HL-60 (cell line): ENCODE measurements around the gene RDH5.
A peak's percentile ranks its signal among the peaks of the same experiment; 100 is the strongest.

Experiments used
- DNase-seq, 2 experiments: peaks; one replicate each; pipeline ENCODE4 v3.0.0-alpha.2; 2010 to 2020; ENCODE audit warnings: low read depth in 1 of 2, low spot score in 1 of 2
- H3K27ac ChIP-seq: fragments of 250-450 bp; sonication (Bioruptor Pico); replicated peaks from 2 replicates; pipeline ENCODE4 v1.5.1; 2020; ENCODE audit warnings: mild to moderate bottlenecking, moderate library complexity
- H3K27me3 ChIP-seq: fragments of 250-450 bp; sonication (Bioruptor Pico); 2 replicates; pipeline ENCODE4 v1.5.1; 2021; ENCODE audit warnings: mild to moderate bottlenecking, moderate library complexity; ENCODE audit not compliant: insufficient read depth, poor library complexity, severe bottlenecking
- H3K4me3 ChIP-seq: replicated peaks from 2 replicates; pipeline ENCODE4 v1.5.1; 2011; ENCODE audit warnings: mild to moderate bottlenecking, control low read depth, low read length; ENCODE audit not compliant: insufficient read depth
- GABPA ChIP-seq: IDR thresholded peaks from 2 replicates; pipeline ENCODE4 v1.6.1; 2012; ENCODE audit warnings: low read depth
- POLR2AphosphoS5 ChIP-seq: IDR thresholded peaks from 2 replicates; pipeline ENCODE4 v1.6.1; 2012; ENCODE audit warnings: low read depth
- SPI1 ChIP-seq: IDR thresholded peaks from 2 replicates; pipeline ENCODE4 v1.6.1; 2012; ENCODE audit warnings: low read depth, mild to moderate bottlenecking, borderline replicate concordance
- TF ChIP-seq, protein P1 (sequence below): IDR thresholded peaks from 2 replicates; pipeline ENCODE4 v1.6.1; 2012; ENCODE audit warnings: low read depth; ENCODE audit not compliant: insufficient replicate concordance
- TF ChIP-seq, protein P2 (sequence below): IDR thresholded peaks from one replicate; pipeline ENCODE4 v1.5.1; 2011; ENCODE audit warnings: low read length, control low read depth, inconsistent platforms; ENCODE audit not compliant: insufficient read depth

The RDH5 gene

DNA sequence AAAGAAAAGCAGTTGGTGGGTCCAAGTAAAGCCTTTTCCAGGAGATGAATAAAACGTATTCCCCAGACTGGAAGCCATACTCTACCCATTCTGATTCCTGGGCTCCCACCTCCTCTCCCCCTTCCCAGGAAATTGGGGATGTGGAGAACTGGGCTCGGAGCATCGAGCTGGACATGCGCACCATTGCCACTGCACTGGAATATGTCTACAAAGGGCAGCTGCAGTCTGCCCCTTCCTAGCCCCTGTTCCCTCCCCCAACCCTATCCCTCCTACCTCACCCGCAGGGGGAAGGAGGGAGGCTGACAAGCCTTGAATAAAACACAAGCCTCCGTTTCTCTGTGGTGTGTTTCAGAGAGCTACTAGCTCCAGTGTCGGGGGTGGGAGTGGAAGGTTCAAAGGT lies 822 bp upstream of the RDH5 start:
- TF ChIP-seq SPI1 = no peak
- TF ChIP-seq, protein P1, sequence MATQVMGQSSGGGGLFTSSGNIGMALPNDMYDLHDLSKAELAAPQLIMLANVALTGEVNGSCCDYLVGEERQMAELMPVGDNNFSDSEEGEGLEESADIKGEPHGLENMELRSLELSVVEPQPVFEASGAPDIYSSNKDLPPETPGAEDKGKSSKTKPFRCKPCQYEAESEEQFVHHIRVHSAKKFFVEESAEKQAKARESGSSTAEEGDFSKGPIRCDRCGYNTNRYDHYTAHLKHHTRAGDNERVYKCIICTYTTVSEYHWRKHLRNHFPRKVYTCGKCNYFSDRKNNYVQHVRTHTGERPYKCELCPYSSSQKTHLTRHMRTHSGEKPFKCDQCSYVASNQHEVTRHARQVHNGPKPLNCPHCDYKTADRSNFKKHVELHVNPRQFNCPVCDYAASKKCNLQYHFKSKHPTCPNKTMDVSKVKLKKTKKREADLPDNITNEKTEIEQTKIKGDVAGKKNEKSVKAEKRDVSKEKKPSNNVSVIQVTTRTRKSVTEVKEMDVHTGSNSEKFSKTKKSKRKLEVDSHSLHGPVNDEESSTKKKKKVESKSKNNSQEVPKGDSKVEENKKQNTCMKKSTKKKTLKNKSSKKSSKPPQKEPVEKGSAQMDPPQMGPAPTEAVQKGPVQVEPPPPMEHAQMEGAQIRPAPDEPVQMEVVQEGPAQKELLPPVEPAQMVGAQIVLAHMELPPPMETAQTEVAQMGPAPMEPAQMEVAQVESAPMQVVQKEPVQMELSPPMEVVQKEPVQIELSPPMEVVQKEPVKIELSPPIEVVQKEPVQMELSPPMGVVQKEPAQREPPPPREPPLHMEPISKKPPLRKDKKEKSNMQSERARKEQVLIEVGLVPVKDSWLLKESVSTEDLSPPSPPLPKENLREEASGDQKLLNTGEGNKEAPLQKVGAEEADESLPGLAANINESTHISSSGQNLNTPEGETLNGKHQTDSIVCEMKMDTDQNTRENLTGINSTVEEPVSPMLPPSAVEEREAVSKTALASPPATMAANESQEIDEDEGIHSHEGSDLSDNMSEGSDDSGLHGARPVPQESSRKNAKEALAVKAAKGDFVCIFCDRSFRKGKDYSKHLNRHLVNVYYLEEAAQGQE = no peak
- H3K27ac ChIP-seq = no peak overlapping the region
- H3K4me3 ChIP-seq = no peak overlapping the region
- no peak for DNase-seq
- no peaks in the 10 kb centered on the region for H3K27me3 ChIP-seq

DNA sequence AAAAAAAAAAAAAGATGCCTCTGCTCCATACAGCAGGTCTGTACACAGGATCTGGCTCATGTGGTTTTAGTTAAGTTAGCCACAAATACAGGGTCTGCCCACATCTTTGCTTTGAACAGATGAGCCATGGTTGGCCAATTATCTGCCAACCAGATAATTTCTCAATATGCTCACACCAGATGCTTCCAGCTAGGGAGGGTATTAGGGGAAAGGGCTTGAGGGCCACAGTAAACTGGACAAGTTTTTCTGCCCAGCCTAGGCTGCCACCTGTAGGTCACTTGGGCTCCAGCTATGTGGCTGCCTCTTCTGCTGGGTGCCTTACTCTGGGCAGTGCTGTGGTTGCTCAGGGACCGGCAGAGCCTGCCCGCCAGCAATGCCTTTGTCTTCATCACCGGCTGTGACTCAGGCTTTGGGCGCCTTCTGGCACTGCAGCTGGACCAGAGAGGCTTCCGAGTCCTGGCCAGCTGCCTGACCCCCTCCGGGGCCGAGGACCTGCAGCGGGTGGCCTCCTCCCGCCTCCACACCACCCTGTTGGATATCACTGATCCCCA lies 776 bp downstream of the RDH5 start:
- DNase-seq = peak; percentile 78 to 94
- Histone ChIP-seq H3K27ac (no peak overlapping the region), H3K27me3 (no peaks in the 10 kb centered on the region), H3K4me3 (no peak overlapping the region)
- TF ChIP-seq, protein P2, sequence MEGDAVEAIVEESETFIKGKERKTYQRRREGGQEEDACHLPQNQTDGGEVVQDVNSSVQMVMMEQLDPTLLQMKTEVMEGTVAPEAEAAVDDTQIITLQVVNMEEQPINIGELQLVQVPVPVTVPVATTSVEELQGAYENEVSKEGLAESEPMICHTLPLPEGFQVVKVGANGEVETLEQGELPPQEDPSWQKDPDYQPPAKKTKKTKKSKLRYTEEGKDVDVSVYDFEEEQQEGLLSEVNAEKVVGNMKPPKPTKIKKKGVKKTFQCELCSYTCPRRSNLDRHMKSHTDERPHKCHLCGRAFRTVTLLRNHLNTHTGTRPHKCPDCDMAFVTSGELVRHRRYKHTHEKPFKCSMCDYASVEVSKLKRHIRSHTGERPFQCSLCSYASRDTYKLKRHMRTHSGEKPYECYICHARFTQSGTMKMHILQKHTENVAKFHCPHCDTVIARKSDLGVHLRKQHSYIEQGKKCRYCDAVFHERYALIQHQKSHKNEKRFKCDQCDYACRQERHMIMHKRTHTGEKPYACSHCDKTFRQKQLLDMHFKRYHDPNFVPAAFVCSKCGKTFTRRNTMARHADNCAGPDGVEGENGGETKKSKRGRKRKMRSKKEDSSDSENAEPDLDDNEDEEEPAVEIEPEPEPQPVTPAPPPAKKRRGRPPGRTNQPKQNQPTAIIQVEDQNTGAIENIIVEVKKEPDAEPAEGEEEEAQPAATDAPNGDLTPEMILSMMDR = peak; percentile 84
- TF ChIP-seq, protein P1 = no peak

DNA sequence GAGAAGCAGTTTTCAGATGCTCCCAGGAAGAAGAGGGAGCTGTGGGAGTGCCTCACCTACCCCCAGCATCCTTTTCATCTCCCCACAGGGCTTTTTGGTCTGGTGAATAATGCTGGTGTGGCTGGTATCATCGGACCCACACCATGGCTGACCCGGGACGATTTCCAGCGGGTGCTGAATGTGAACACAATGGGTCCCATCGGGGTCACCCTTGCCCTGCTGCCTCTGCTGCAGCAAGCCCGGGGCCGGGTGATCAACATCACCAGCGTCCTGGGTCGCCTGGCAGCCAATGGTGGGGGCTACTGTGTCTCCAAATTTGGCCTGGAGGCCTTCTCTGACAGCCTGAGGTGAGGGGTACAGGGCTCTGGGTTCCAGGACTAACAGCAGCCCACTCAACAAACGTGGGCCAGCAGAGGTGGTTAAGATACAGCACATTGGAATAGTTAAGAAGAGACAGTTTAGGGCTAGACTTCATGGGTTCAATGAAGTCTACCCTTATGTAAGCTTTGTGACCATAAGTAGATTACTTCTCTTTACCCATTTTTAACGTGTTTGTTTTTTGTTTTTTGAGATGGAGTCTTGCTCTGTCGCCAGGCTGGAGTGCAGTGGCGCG lies 1.5 kb downstream of the RDH5 start:
- Histone ChIP-seq H3K27me3 (no peaks in the 10 kb centered on the region), H3K27ac (no peak overlapping the region), H3K4me3 (no peak overlapping the region)
- TF ChIP-seq, protein P1 = no peak
- no peak for TF ChIP-seq POLR2AphosphoS5
- TF ChIP-seq, protein P2 = no peak
- no peak for DNase-seq

DNA sequence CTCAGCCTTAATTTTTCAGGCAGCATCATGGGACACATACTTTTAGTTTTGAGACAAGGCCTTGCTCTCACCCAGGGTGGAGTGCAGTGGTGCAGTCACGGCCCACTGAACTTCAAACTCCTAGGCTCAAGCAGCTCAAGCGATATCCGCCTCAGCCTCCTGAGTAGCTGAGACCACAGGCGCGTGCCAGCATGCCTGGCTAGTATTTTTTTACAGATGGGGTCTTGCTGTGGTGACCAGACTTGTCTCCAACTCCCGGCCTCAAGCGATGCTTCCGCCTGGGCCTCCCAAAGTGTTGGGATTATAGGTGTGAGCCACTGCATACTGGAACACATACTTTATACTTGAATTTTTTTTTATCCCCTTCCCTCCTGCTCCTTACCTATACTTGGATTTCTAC lies 2.8 kb downstream of the RDH5 start:
- Histone ChIP-seq H3K27me3 (no peaks in the 10 kb centered on the region), H3K4me3 (no peak overlapping the region), H3K27ac (no peak overlapping the region)
- TF ChIP-seq POLR2AphosphoS5 = no peak
- TF ChIP-seq GABPA = no peak
- TF ChIP-seq SPI1 = no peak
- TF ChIP-seq, protein P1 = no peak
- TF ChIP-seq, protein P2 = no peak
- no peak for DNase-seq
